ENCODE measurements around the gene ZBTB7B.

The ZBTB7B gene

GRCh38 chr1:155005076-155006011 lies 2.7 kb downstream of the ZBTB7B start:
- DNase-seq, result no peak

DNA sequence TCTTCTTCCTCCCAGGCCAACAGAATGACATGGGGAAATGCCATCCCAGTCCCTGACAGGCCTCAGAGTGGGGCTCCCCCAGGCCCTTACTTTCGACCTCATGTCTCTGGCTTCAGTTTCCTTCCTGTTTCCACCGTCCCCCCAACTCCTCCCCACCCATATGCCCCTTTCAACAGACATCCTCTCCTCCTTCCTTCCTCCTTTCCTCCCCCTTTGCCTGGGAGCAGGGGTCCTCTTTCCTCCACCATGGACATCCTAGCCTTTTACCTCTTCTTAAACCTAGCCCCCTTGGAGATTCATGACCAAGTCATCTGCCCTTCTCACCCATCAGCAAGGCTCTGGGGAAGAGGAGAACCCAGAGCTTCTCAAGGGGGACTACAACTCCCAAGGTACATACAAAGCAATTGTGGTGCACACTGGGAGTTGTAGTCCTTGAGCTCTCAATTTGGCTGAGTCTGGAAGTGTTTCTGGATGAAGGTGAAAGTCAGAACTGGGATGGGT lies 4.0 kb downstream of the ZBTB7B start:
- DNase-seq, result no peak

- no peak for DNase-seq
Measured at GRCh38 chr1:155007251-155007828, 4.7 kb downstream of the ZBTB7B start.

DNA sequence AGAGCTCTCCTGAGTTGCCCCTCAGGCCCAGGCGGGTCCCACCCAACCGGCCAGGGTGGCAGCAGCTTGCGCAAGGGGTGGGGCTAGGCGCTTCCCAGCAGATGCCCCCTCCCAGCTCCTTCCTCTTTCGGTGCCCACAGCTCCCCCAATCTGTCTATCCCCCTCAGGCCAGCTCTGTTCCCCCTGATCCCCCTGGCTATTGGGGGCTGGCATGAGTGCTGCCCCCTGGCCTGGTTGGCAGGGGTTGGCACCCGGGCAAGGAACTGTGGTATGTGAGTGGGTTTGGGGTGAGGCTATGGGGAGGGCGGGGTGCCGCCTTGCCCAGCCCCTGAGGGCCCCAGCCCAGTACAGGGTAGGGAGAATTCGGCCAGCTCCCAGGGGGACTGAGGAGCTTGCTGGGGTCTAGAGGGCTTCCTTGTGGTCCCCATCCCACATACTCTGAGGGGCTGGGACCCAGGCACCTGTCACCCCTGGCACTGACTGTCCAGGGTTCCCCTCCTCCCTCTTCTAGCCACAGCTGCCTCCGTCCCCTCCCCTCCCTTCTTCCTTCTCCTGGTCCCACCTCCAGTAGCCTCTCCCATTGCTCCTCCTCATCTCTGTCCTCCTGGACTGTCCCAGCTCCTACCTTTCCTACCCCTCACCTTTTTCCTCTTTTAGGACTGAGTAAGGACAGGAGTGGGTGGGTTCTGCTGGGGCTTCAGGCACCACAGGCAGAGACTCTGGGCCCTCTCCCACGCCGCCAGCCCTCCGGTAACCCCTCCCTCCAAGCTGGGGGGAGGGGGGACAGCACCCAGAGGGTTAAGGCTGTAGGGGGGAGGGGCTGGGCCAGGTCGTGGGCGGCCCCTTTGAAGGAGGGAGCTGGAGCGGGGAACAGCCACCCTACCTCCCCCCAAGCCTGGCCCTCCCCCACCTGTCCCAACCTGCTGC lies 5.7 kb downstream of the ZBTB7B start:
- DNase-seq, result no peak

DNA sequence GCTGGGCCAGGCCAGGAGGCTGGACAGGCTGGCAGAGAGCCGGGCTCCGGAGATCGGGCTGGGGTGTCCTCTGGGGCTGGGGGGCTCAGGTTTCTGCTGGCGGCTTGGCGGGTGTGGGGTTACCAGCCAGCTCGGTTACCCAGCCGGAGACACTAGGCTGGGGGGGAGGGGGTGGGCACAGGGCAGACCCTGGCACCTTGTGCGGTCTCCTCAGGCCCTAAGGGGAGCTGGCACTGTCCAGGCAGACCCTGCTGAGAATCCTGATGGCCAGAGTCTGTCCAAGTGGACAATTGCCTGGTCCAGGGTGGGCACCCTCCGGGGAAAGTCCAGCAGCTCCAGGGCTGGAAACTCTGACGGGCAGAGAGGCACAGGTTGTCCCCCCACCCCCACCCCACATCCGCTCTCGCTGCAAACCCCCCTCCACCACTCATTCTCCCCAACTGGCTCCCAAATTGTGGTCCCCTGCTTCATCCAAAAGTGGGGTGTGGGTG lies 6.7 kb downstream of the ZBTB7B start:
- DNase-seq, result no peak

GRCh38 chr1:155009742-155010141 lies 7.1 kb downstream of the ZBTB7B start:
- no peak for DNase-seq

DNA sequence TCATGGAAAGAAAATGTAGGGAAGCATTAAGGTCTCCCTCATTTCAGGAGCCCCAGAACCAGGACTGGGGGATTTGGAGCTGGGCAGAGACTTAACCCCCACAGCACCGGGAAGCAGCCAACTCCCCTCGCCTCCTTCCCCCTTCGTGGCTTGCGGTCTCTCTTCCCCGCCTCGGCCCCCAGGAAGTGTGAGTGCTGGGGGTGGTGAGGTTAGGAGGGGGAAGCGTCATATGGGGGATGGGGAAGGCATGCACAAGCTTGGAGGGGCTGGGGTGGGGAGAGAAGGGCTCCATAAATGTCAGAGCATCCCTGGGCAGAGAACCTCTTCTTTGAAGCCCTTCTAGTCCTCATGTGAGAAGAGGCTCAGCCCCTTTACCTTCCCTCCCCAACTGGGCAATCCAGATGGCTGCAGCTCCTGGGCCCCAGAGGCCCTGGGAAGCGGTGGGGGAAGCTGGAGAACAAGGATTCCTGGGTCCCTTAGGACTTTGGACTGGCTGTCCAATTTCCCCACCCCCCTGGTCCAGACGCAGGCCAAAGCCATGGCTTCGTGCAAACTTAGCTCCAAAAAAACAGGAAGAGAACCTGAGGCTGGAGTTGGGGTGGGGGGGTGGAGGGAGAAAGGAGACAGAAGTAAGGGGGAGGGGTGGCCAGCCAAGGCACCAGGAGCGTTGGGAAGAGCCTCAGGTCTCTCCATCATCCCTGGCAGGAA lies 7.8 kb downstream of the ZBTB7B start:
- DNase-seq, result no peak

GRCh38 chr1:155011004-155011416 lies 8.4 kb downstream of the ZBTB7B start:
- no peak for DNase-seq

DNA sequence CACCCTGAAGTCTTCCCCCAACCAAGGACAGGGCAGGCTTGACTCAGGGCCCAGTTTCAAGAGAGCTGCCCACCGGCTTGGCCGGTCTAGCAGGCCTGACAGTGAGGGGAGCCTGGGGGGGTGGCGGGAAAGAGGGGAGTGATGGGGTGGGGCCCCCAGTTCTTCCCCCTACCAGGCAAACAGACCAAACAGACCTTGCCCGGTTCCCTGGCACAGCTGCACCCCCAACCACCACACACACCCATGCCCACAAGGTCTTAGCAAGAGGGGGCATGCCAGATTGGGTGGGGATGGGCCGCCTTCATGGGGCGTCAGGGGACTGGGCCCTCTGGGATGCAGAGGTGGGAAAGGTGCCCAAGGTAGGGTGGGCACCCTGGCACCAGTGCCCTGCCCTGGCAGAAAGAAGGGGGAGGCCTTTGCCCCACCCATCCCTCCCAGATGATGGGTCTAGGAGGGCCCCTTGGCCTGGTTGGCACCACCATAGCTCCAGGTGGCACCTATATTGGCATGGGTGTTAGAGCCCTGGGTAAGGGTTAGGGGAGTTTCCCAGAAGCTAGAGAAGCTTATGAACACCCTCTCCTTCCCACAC lies 8.9 kb downstream of the ZBTB7B start:
- DNase-seq, result no peak

- DNase-seq, result no peak
Measured at GRCh38 chr1:155012026-155012546, 9.5 kb downstream of the ZBTB7B start.

DNA sequence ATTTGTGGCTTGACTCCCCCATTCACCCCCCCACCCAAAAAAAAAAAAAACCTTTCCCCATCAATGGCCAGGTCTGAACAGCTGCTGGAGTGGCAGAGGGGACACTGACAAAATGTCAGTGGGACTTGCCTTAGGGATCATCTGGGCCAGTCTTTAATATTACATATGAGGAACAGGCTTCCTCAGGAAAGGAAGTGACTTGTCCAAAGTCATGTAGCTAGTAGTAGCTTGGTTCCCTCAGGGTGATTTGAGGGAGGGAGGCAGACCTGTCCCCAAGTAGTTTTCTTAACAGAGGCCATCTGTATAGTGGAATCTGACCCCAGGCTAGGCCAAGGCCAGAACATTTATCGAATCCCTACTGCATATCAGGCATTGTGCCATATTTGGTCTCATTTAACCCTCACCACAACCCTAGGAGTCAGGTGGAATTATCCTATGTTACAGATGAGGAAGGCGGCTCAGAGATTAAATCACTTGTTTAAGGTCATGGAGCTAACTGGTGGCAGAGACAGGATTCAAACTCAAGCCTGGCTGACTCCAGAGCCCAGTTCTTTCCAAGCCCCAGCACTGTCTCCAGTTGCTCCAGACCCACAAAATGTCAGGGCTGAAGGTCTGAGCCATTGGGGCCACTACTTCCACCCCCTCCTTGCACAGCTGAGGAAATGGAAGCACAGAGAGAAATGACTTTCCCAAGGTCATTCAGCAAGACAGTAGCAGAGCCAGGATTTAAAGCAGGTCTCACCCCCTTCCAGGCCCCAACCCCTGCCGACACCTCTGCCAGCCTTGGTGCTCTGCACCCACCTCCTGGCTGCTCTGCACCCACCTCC lies 10.4 kb downstream of the ZBTB7B start:
- no peak for DNase-seq

GRCh38 chr1:155013632-155014031 lies 11.0 kb downstream of the ZBTB7B start:
- DNase-seq, result no peak

GRCh38 chr1:155014709-155015508 lies 12.3 kb downstream of the ZBTB7B start:
- no peak for DNase-seq

GRCh38 chr1:155015527-155016230 lies 13.1 kb downstream of the ZBTB7B start:
- DNase-seq, result no peak

DNA sequence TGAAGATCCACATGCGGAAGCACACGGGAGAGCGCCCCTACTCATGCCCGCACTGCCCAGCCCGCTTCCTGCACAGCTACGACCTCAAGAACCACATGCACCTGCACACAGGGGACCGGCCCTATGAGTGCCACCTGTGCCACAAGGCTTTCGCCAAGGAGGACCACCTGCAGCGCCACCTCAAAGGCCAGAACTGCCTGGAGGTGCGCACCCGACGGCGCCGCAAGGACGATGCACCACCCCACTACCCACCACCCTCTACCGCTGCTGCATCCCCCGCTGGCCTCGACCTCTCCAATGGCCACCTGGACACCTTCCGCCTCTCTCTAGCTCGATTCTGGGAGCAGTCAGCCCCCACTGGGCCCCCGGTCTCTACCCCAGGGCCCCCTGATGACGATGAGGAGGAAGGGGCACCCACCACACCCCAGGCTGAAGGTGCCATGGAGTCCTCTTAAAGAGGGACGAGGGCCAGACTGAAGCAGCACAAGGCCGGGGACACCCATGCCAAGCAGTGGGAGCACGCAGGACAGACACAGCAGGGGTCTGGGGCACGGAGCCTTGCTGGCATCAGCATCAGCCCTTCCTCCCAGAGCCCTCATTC lies 13.7 kb downstream of the ZBTB7B start:
- no peak for DNase-seq

DNA sequence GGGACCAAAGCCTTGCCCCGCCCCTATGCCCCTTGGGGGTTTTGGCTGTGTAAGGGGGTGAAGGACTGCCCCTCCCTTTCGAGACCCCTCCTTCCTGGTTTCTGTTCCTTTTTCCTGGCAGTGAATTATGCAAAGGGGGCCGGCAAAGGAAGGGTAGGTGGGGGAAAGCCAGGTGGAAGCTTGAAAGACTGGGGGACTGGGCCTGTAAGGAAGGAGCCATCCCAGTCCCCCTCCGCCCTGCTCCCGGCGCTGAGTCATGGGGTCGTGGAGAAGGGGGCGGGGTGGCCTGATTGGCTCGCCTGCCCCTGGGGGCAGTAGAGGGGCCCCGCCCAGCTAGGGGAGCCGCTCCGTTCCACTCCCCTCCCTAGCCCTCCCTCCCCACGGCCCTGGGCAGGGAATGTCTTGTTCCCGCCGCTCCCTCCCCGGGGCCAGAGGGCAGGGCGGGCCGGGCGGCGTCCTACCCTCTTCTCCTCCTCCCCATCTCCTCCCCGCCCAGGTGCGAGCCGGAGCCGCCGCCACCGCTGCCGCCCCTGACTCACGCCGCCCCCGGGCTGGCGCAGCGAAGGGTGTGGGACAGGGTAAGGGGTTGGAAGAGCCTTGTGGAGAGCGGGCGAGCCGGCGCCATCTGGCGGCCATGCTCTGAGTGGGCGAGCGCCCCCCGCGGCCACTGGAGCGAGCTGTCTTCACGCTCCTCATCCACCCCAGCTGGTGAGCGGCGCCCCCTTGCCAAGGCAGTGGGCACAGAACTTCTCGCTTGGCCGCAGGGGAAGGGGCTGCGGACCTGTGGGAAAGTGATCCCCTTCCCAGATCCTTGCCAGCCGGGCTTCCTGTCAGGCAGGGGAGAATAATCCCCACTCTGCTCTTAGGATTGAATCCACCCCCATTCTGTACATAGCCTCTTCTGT lies 14.7 kb downstream of the ZBTB7B start:
- DNase-seq, result no peak

DNA sequence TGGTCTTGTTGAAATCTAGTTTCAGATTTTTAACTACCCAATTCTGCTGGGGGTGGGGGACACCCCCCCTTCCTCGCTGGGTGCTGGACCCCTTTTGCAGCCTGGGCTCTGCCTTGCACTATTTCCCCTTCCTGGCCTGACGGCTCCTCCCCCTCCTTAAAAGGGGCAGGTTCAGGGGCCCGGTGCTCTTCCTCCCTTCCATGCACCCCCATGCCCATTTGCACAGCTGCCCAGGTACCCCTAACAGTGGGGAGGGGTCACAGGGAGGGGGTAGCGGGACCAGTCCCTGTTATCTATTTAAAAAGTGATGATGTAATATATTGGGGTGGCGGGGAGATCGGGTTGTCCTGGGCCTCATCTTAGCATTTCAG lies 15.3 kb downstream of the ZBTB7B start:
- no peak for DNase-seq
